ENCODE measurements around the gene AANAT.

The AANAT gene

DNA sequence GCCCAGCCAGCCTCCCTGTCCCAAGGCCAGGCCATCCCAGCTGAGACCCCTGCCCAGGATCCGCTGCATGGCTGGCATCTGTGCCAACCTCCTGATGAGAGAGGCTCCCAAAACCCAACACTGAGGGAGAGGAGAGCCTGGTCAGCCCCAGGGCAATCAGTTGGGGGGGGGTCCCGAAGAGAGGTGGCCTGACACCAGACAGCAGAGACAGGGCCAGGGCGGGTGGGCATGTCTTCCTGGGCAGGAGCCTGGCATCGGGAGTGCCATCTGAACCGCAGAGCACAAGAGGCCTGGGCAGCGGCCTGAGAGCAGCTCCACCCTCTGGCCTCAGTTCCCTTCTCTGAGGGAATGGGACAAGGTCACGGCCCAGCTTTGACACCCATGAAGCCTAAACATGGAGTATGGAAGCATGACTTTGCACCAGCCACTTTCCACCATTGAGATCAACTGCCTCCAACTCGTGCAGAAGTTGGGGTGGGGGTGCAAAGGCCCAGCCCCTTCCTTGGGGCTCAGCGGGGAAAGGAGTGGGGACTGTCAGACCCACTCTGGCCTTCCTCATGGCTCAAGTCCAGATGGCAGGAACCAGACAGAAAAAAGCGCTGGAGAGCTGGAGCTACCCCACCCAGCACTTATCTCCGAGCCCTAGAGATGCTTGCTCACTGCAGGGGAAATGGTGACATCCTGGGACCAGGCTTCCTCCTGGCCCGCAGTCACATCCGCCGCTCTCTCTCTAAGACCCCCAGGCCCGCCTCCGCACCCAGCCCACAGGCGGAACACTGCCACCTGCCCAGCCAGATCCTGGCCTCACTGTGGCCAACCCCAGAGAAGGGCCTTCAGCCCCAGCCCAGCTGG, 24.1 kb downstream of the AANAT start:
- TF ChIP-seq, protein P1, sequence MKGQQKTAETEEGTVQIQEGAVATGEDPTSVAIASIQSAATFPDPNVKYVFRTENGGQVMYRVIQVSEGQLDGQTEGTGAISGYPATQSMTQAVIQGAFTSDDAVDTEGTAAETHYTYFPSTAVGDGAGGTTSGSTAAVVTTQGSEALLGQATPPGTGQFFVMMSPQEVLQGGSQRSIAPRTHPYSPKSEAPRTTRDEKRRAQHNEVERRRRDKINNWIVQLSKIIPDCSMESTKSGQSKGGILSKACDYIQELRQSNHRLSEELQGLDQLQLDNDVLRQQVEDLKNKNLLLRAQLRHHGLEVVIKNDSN (IDR thresholded peaks at IDR 0.05), result no peak
- TF ChIP-seq FOXM1 (IDR thresholded peaks at IDR 0.05; ENCODE audit: borderline replicate concordance, low read depth) (no peak), CREB1 (IDR thresholded peaks at IDR 0.05; ENCODE audit: low read depth) (no peak), RAD21 (IDR thresholded peaks at IDR 0.05; ENCODE audit: low read depth) (no peak), EP300 (IDR thresholded peaks at IDR 0.05; ENCODE audit: borderline replicate concordance) (no peak), CEBPB (IDR thresholded peaks at IDR 0.05) (no peak)

DNA sequence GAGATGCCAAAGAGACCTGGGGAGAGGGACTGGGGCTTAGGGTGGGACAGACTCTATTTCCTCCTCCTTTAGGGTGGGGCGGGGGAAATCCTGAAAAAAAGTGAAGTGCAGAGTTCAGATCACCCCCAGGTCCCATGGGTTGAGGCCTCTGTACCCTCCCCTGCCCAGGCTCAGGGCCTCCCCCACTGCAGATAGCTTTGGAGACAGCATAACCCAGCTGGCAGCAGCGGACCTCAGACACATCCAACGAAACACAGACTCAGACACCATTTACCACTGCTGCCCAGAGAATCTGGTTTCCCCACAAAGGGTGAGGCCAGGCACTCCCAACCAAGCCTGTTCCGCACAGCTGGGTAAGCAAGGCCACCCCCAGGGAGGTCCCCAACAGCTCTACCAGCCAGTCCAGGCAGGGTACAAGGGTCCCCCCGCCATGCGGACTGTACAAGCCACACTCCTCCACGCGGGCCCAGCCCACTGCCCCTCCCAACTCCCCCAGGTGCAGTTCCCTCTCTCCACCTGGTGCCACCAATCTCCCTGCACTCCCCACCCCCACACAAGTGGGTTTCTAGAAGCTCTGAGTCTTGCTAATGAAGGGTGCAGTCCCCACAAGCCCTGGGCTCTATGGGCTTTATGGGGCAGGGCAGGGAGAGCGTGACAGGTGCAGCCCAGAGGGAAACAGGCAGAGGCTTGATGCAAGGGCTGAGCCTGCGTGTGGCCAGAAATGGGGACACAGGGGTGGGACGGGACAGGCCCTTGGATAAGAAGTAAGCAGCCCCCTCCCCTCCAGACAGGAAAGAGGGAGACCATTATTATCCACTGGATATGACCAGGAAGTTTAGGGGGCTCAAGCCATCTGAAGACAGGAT, 25.0 kb downstream of the AANAT start:
- TF ChIP-seq RAD21 (IDR thresholded peaks at IDR 0.05; ENCODE audit: low read depth), result no peak
- TF ChIP-seq TCF12 (IDR thresholded peaks at IDR 0.05; ENCODE audit: low read depth), result no peak
- TF ChIP-seq EGR1 (IDR thresholded peaks at IDR 0.05), result no peak
- no peak for TF ChIP-seq FOXM1 (IDR thresholded peaks at IDR 0.05; ENCODE audit: borderline replicate concordance, low read depth)
- TF ChIP-seq, protein P1 (IDR thresholded peaks at IDR 0.05), result no peak
- TF ChIP-seq YY1 (IDR thresholded peaks at IDR 0.05; ENCODE audit: low read depth), result no peak
- TF ChIP-seq ZBTB7A (IDR thresholded peaks at IDR 0.05; ENCODE audit: low read depth), result no peak
- TF ChIP-seq, protein P2, sequence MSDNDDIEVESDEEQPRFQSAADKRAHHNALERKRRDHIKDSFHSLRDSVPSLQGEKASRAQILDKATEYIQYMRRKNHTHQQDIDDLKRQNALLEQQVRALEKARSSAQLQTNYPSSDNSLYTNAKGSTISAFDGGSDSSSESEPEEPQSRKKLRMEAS (IDR thresholded peaks at IDR 0.05), result no peak
- TF ChIP-seq, protein P3, sequence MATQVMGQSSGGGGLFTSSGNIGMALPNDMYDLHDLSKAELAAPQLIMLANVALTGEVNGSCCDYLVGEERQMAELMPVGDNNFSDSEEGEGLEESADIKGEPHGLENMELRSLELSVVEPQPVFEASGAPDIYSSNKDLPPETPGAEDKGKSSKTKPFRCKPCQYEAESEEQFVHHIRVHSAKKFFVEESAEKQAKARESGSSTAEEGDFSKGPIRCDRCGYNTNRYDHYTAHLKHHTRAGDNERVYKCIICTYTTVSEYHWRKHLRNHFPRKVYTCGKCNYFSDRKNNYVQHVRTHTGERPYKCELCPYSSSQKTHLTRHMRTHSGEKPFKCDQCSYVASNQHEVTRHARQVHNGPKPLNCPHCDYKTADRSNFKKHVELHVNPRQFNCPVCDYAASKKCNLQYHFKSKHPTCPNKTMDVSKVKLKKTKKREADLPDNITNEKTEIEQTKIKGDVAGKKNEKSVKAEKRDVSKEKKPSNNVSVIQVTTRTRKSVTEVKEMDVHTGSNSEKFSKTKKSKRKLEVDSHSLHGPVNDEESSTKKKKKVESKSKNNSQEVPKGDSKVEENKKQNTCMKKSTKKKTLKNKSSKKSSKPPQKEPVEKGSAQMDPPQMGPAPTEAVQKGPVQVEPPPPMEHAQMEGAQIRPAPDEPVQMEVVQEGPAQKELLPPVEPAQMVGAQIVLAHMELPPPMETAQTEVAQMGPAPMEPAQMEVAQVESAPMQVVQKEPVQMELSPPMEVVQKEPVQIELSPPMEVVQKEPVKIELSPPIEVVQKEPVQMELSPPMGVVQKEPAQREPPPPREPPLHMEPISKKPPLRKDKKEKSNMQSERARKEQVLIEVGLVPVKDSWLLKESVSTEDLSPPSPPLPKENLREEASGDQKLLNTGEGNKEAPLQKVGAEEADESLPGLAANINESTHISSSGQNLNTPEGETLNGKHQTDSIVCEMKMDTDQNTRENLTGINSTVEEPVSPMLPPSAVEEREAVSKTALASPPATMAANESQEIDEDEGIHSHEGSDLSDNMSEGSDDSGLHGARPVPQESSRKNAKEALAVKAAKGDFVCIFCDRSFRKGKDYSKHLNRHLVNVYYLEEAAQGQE (IDR thresholded peaks at IDR 0.05; ENCODE audit: low read depth), result no peak
- no peak for TF ChIP-seq CEBPB (IDR thresholded peaks at IDR 0.05)
- no peak for TF ChIP-seq EP300 (IDR thresholded peaks at IDR 0.05; ENCODE audit: borderline replicate concordance)
- TF ChIP-seq CREB1 (IDR thresholded peaks at IDR 0.05; ENCODE audit: low read depth), result no peak
- TF ChIP-seq TEAD4 (IDR thresholded peaks at IDR 0.05), result no peak
- no peak for TF ChIP-seq NFIC (IDR thresholded peaks at IDR 0.05)
- TF ChIP-seq TAF1 (IDR thresholded peaks at IDR 0.05; ENCODE audit: low read depth), result no peak

DNA sequence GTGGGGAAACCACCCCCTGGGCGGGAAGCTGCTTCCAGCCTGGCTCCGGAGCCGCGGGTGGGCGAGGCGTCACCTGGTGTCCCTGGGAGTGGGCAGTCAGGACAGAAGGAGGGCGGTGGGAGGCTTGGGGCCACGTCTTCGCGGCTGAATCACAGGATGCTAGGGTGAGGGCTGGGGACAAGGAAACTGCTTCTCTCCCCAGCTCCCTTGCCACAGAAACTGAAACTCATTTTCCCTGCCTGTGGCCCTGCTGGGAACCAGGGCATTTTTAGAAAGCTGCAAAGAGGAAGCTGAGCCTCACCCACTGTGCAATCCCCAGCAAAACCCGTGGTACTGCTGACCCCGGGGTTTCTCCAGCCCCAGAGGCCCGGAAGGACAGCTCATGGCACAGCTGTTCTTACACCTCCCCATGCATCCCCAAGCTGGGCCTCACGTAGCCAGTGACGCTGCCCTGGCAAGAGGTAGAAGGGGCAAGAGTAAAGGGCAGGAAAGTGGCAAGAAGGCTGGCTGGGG, 25.6 kb downstream of the AANAT start:
- TF ChIP-seq, protein P1 (IDR thresholded peaks at IDR 0.05), result no peak
- TF ChIP-seq NFIC (IDR thresholded peaks at IDR 0.05) (no peak), TCF12 (IDR thresholded peaks at IDR 0.05; ENCODE audit: low read depth) (no peak), EGR1 (IDR thresholded peaks at IDR 0.05) (no peak), TEAD4 (IDR thresholded peaks at IDR 0.05) (no peak), TAF1 (IDR thresholded peaks at IDR 0.05; ENCODE audit: low read depth) (no peak), YY1 (IDR thresholded peaks at IDR 0.05; ENCODE audit: low read depth) (no peak), CREB1 (IDR thresholded peaks at IDR 0.05; ENCODE audit: low read depth) (no peak), CEBPB (IDR thresholded peaks at IDR 0.05) (no peak), FOXM1 (IDR thresholded peaks at IDR 0.05; ENCODE audit: borderline replicate concordance, low read depth) (no peak), RAD21 (IDR thresholded peaks at IDR 0.05; ENCODE audit: low read depth) (no peak), EP300 (IDR thresholded peaks at IDR 0.05; ENCODE audit: borderline replicate concordance) (no peak), ZBTB7A (IDR thresholded peaks at IDR 0.05; ENCODE audit: low read depth) (no peak)
- TF ChIP-seq, protein P2 (IDR thresholded peaks at IDR 0.05), result no peak
- TF ChIP-seq, protein P3 (IDR thresholded peaks at IDR 0.05; ENCODE audit: low read depth), result no peak

DNA sequence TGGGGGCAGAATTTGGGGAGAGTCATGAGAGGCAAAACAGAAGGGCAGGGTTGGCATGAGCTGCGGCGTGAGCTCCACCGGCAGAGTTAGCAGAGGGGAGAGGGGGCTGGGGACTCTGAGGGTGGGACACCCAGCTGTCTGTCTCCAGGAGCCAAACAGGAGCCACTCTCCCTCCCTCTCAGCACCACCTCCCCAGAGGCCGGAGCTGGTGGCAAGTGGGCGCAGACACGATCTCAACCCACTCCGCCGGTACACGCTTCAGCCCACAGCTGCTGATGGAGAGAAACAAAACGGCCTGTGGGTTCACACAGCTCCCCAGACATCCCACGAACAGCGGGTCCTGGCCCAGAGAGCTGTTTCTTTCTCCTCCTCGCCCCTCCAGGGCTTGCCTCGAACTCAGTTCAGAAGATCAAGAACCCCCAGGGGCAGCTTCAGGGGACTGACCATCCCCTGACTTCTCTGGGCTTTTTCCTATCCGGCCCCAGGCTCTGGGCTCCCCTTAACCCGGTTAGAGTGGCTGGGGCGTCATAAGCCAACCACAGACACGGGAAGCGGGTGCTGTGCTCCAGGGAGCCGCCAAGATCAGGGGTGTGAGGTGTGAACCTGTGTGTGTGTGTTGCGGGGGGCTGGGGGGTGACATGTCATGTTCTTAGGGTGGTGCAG, 26.2 kb downstream of the AANAT start:
- TF ChIP-seq NFIC (IDR thresholded peaks at IDR 0.05) (no peak), EP300 (IDR thresholded peaks at IDR 0.05; ENCODE audit: borderline replicate concordance) (no peak), TAF1 (IDR thresholded peaks at IDR 0.05; ENCODE audit: low read depth) (no peak), EGR1 (IDR thresholded peaks at IDR 0.05) (no peak), CEBPB (IDR thresholded peaks at IDR 0.05) (no peak), RAD21 (IDR thresholded peaks at IDR 0.05; ENCODE audit: low read depth) (no peak), YY1 (IDR thresholded peaks at IDR 0.05; ENCODE audit: low read depth) (no peak), ZBTB7A (IDR thresholded peaks at IDR 0.05; ENCODE audit: low read depth) (no peak), FOXM1 (IDR thresholded peaks at IDR 0.05; ENCODE audit: borderline replicate concordance, low read depth) (no peak), TEAD4 (IDR thresholded peaks at IDR 0.05) (no peak), TCF12 (IDR thresholded peaks at IDR 0.05; ENCODE audit: low read depth) (no peak), CREB1 (IDR thresholded peaks at IDR 0.05; ENCODE audit: low read depth) (no peak)
- TF ChIP-seq, protein P1 (IDR thresholded peaks at IDR 0.05), result no peak
- TF ChIP-seq, protein P2 (IDR thresholded peaks at IDR 0.05), result no peak
- TF ChIP-seq, protein P3 (IDR thresholded peaks at IDR 0.05; ENCODE audit: low read depth), result no peak

Data from Ishikawa (cell line).